Lung (tissue), 12 donors: ENCODE measurements around the gene GRN. TPM values are rescaled to one million over a fixed set of nuclear protein-coding genes. Genes with fewer than 3 reads are reported as not detected.
"Not testable (repeated sequence)": the region's sequence is repeated elsewhere in the genome, so short reads cannot be mapped to it uniquely, and the experiment has no call there.

Experiments
- ATAC-seq: fragments of 200-7000 bp; cut with Tn5 transposase; one replicate; pipeline ENCODE4 v1.9.1; 2020; ENCODE audit warnings: moderate number of reproducible peaks; ENCODE audit not compliant: insufficient read depth, low FRiP score
- DNase-seq, 3 donors: peaks; one replicate each; pipeline ENCODE4 v3.0.0-alpha.2; 2013 to 2017
- H3K27ac ChIP-seq, 2 donors: one replicate each; pipeline ENCODE4 v1.5.1; 2013; ENCODE audit warnings: mild to moderate bottlenecking in 2 of 2, moderate library complexity in 2 of 2, control low read depth in 1 of 2, inconsistent platforms in 1 of 2, low read depth in 1 of 2, low read length in 1 of 2
- H3K27me3 ChIP-seq, 3 donors: one replicate each; pipeline ENCODE4 v1.5.1; 2013; ENCODE audit warnings: low read length in 2 of 3; ENCODE audit not compliant: control insufficient read depth in 3 of 3, insufficient read depth in 3 of 3
- H3K36me3 ChIP-seq, 4 donors: one replicate each; pipeline ENCODE4 v1.5.1; 2013; ENCODE audit warnings: low read length in 4 of 4, mild to moderate bottlenecking in 1 of 4, moderate library complexity in 1 of 4; ENCODE audit not compliant: control insufficient read depth in 4 of 4, insufficient read depth in 4 of 4
- H3K4me1 ChIP-seq, 5 donors: one replicate each; pipeline ENCODE4 v1.5.1; 2013; ENCODE audit warnings: low read length in 5 of 5, mild to moderate bottlenecking in 2 of 5, moderate library complexity in 1 of 5; ENCODE audit not compliant: control insufficient read depth in 5 of 5, insufficient read depth in 5 of 5
- H3K4me3 ChIP-seq: one replicate; pipeline ENCODE4 v1.5.1; 2013; ENCODE audit warnings: mild to moderate bottlenecking, control low read depth, moderate library complexity
- H3K9ac ChIP-seq, 2 donors: one replicate each; pipeline ENCODE4 v1.5.1; 2013; ENCODE audit warnings: low read length in 2 of 2, control low read depth in 1 of 2; ENCODE audit not compliant: insufficient read depth in 1 of 2
- H3K9me3 ChIP-seq, 4 donors: one replicate each; pipeline ENCODE4 v1.5.1; 2013; ENCODE audit warnings: low read length in 3 of 4, mild to moderate bottlenecking in 1 of 4, moderate library complexity in 1 of 4; ENCODE audit not compliant: control insufficient read depth in 4 of 4, insufficient read depth in 3 of 4
- CTCF ChIP-seq: IDR thresholded peaks from 2 replicates; pipeline ENCODE4 v1.5.1; 2012; ENCODE audit warnings: mild to moderate bottlenecking; ENCODE audit errors: control extremely low read depth, extremely low read depth
- WGBS, 2 donors: extraction: QIAGEN DNeasy Blood & Tissue Kit; methylation state at CpG; one replicate each; pipeline ENCODE4 v1.1.7; 2013; 5-methylcytosine and 5-hydroxymethylcytosine counted together
- polyA plus RNA-seq, 2 donors: library from polyadenylated mRNA; stranded (reverse); fragments of 200-250 nt; gene quantifications; one replicate each; pipeline ENCODE4 v1.2.1, GENCODE V29; 2013
- total RNA-seq, 2 donors: library from RNA; depleted of rRNA in 1 of 2; stranded (reverse); fragments of >200 nt in 1 of 2; gene quantifications; one replicate each; pipeline ENCODE4 v1.2.1, GENCODE V29; 2014 to 2021
- donor health status: control.
- donor health status: control.
- donor health status: Bipolar disorder and iron deficiency.
- donor health status: healthy.
- donor health status: DM: yes; HTN: yes; CAD: no.

GRN gene
- total and polyA plus RNA-seq, 4 donors = 160 to 753 (median 510) TPM

GRCh38 chr17:44335564-44335963, 9.5 kb upstream of the GRN start:
- DNase-seq (no peak), ATAC-seq (no peak)
- Histone ChIP-seq H3K27me3 (no peaks in the 10 kb centered on the region), H3K4me1 (peaks cover 0 to 10% (median 0%) of the 10 kb centered on the region in 5 donors), H3K27ac (no peak overlapping the region), H3K4me3 (no peak overlapping the region), H3K9ac (no peak overlapping the region), H3K9me3 (no peaks in the 10 kb centered on the region), H3K36me3 (no peaks in the 10 kb centered on the region)
- 76% methylated on average over 3 of the region's 3 CpGs for WGBS, 2 donors
- no peak for TF ChIP-seq CTCF

- Histone ChIP-seq H3K27me3 (no peaks in the 10 kb centered on the region), H3K9ac (no peak overlapping the region), H3K36me3 (no peaks in the 10 kb centered on the region), H3K9me3 (no peaks in the 10 kb centered on the region), H3K27ac (no peak overlapping the region), H3K4me1 (peaks cover 0 to 10% (median 0%) of the 10 kb centered on the region in 5 donors), H3K4me3 (no peak overlapping the region)
- TF ChIP-seq CTCF = no peak
- ATAC-seq (no peak), DNase-seq (peak; percentile 66 to 79 (median 72))
- 57 to 62% methylated on average over 5 of the region's 5 CpGs for WGBS, 2 donors
Measured at GRCh38 chr17:44335968-44336367, 9.1 kb upstream of the GRN start.

GRCh38 chr17:44338702-44339101, 6.4 kb upstream of the GRN start:
- no peaks in the 10 kb centered on the region for H3K9me3 ChIP-seq
- 43 to 47% methylated on average over 6 of the region's 6 CpGs for WGBS, 2 donors
- peak overlapping the region in 1 of 2 donors; percentile 22 for H3K27ac ChIP-seq
- no peak for ATAC-seq
- H3K36me3 ChIP-seq = no peaks in the 10 kb centered on the region
- H3K4me3 ChIP-seq = no peak overlapping the region
- no peak for DNase-seq
- H3K4me1 ChIP-seq = peaks cover 0 to 10% (median 0%) of the 10 kb centered on the region in 5 donors
- no peak overlapping the region for H3K9ac ChIP-seq
- H3K27me3 ChIP-seq = no peaks in the 10 kb centered on the region
- TF ChIP-seq CTCF = no peak

GRCh38 chr17:44340553-44340952, 4.5 kb upstream of the GRN start:
- H3K4me1 ChIP-seq = peaks cover 0 to 10% (median 0%) of the 10 kb centered on the region in 5 donors
- not testable (repeated sequence) for H3K4me3 ChIP-seq, H3K9ac ChIP-seq, H3K27ac ChIP-seq, ATAC-seq, DNase-seq, H3K27me3 ChIP-seq, H3K9me3 ChIP-seq, H3K36me3 ChIP-seq
- WGBS, 2 donors = 65 to 81% methylated on average over 5 of the region's 5 CpGs
